Peyer's patch (tissue), 4 donors: ENCODE results near the gene ATXN1.
"Not testable (repeated sequence)": the region's sequence is repeated elsewhere in the genome, so short reads cannot be mapped to it uniquely, and the experiment has no call there.

ENCODE experiments used
- POLR2A ChIP-seq, 2 donors: fragments of 450-650 bp; IDR thresholded peaks; one replicate each; pipeline ENCODE4 v1.5.1; 2017; ENCODE audit warnings: antibody characterized with exemption in 2 of 2, mild to moderate bottlenecking in 2 of 2, moderate library complexity in 2 of 2
- TF ChIP-seq, protein P1 (sequence below), 6 experiments: fragments of 450-650 bp in 4 of 6; fragments of 200-600 bp in 2 of 6; sonication (generic) in 1 of 6; IDR thresholded peaks; one replicate each; pipeline ENCODE4 v1.5.1; 2017 to 2019; ENCODE audit warnings: antibody characterized with exemption in 6 of 6, mild to moderate bottlenecking in 3 of 6, moderate library complexity in 1 of 6

DNA sequence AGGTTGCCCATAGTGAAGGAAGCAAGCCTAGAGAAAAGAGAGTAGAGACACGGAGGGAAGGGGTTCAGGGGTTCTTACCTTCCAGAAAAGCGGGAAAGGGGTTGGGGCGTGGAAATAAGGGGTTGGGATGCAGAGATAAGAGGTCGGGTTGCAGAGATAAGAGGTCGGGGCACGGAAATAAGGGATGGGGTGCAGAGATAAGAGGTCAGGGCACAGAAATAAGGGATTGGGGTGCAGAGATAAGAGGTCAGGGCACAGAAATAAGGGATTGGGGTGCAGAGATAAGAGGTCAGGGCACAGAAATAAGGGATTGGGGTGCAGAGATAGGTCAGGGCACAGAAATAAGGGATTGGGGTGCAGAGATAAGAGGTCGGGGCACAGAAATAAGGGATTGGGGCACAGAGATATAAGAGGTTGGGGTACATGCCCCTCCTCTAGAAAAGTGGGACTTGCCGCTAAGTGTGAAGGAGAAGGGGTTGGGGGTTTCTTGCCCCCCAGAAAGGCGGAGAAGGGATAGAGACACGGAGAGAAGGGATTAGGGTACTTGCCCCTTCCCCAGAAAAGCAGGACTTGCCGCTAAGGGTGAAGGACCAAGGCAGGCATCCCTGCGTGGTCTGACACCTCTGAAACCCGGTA is 497.7 kb downstream of the ATXN1 start:
- TF ChIP-seq, protein P1, sequence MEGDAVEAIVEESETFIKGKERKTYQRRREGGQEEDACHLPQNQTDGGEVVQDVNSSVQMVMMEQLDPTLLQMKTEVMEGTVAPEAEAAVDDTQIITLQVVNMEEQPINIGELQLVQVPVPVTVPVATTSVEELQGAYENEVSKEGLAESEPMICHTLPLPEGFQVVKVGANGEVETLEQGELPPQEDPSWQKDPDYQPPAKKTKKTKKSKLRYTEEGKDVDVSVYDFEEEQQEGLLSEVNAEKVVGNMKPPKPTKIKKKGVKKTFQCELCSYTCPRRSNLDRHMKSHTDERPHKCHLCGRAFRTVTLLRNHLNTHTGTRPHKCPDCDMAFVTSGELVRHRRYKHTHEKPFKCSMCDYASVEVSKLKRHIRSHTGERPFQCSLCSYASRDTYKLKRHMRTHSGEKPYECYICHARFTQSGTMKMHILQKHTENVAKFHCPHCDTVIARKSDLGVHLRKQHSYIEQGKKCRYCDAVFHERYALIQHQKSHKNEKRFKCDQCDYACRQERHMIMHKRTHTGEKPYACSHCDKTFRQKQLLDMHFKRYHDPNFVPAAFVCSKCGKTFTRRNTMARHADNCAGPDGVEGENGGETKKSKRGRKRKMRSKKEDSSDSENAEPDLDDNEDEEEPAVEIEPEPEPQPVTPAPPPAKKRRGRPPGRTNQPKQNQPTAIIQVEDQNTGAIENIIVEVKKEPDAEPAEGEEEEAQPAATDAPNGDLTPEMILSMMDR (IDR thresholded peaks at IDR 0.05) = not testable (repeated sequence)
- TF ChIP-seq POLR2A (IDR thresholded peaks at IDR 0.05) = not testable (repeated sequence)
